ENCODE measurements around the gene IGSF21.

Gene IGSF21

DNA sequence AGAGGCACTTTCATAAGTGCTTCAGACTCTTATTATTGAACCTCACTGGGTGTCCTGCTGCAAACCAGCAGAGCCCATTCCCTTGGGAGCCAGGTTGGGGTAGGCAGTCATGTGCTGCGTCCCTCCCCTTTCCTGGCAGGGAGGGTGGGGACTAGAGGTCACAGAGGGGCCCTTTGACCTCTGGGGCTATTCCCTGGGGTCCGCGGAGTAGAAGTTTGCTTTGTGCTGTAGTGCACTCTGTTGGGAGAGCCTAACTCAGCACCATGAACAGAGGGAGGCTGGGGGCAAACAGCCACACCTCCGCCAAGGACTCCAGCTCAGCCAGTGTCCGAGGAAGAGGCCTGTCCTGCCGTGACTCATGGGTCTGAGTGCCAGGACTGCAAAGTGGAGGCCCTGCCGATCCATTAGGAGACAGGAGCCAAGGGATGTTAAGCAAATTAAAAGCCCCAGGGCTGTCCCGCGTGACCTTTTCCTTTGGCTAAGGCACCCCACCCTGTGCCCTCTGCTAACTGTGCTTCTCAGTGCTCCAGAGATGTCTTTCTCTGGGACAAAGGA, 3.0 kb upstream of the IGSF21 start:
- H3K79me2 ChIP-seq (ENCODE audit: control insufficient read depth, low read length), result no peaks in the 10 kb centered on the region
- H3K9me2 ChIP-seq (replicated peaks; ENCODE audit: control insufficient read depth, low read length), result no peaks in the 10 kb centered on the region
- H3K4me1 ChIP-seq (ENCODE audit: control insufficient read depth, low read length), result no peaks in the 10 kb centered on the region
- no peaks in the 10 kb centered on the region for H3F3A ChIP-seq (ENCODE audit: control insufficient read depth, insufficient read depth)
- no peaks in the 10 kb centered on the region for H3K27me3 ChIP-seq (ENCODE audit: control insufficient read depth, low read length)
- no peaks in the 10 kb centered on the region for H3K36me3 ChIP-seq (ENCODE audit: control insufficient read depth, low read length)
- no peak overlapping the region for H3K4me3 ChIP-seq (ENCODE audit: low read length)
- H3K4me2 ChIP-seq (ENCODE audit: low read length), result no peak overlapping the region
- H4K20me1 ChIP-seq (ENCODE audit: control insufficient read depth, insufficient read depth, low read depth, low read length), result no peaks in the 10 kb centered on the region
- H3K9me3 ChIP-seq (ENCODE audit: control insufficient read depth, insufficient read depth, low read length), result no peaks in the 10 kb centered on the region
- TF ChIP-seq, protein P1, sequence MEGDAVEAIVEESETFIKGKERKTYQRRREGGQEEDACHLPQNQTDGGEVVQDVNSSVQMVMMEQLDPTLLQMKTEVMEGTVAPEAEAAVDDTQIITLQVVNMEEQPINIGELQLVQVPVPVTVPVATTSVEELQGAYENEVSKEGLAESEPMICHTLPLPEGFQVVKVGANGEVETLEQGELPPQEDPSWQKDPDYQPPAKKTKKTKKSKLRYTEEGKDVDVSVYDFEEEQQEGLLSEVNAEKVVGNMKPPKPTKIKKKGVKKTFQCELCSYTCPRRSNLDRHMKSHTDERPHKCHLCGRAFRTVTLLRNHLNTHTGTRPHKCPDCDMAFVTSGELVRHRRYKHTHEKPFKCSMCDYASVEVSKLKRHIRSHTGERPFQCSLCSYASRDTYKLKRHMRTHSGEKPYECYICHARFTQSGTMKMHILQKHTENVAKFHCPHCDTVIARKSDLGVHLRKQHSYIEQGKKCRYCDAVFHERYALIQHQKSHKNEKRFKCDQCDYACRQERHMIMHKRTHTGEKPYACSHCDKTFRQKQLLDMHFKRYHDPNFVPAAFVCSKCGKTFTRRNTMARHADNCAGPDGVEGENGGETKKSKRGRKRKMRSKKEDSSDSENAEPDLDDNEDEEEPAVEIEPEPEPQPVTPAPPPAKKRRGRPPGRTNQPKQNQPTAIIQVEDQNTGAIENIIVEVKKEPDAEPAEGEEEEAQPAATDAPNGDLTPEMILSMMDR (IDR thresholded peaks at IDR 0.05; ENCODE audit: low read depth, low read length, poor library complexity, severe bottlenecking), result no peak
- TF ChIP-seq EZH2phosphoT487 (IDR thresholded peaks at IDR 0.05; ENCODE audit: borderline replicate concordance, low read length), result no peak
- no peak overlapping the region for H3K27ac ChIP-seq (ENCODE audit: low read depth, low read length)

DNA sequence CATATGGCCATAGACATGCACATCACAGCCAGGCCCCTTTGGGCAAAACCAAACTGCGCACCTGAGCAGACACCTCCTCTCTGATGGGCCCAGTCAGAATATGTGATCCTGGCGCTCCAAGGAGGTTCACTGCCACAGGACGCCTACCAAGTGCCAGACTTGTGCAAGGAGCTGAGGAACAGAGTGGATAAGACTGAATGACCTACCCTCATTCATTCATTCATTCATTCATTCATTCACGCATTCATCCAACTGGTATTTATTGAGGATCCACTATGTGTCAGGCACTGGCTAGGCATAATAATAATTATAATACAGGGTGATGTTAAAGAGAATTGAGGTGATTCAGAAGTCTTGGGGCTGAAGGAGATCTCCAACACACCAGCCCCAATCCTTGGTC, 2.4 kb upstream of the IGSF21 start:
- no peaks in the 10 kb centered on the region for H3K4me1 ChIP-seq (ENCODE audit: control insufficient read depth, low read length)
- no peaks in the 10 kb centered on the region for H3K9me3 ChIP-seq (ENCODE audit: control insufficient read depth, insufficient read depth, low read length)
- H3F3A ChIP-seq (ENCODE audit: control insufficient read depth, insufficient read depth), result no peaks in the 10 kb centered on the region
- no peaks in the 10 kb centered on the region for H4K20me1 ChIP-seq (ENCODE audit: control insufficient read depth, insufficient read depth, low read depth, low read length)
- H3K36me3 ChIP-seq (ENCODE audit: control insufficient read depth, low read length), result no peaks in the 10 kb centered on the region
- no peak overlapping the region for H3K4me2 ChIP-seq (ENCODE audit: low read length)
- H3K79me2 ChIP-seq (ENCODE audit: control insufficient read depth, low read length), result no peaks in the 10 kb centered on the region
- no peaks in the 10 kb centered on the region for H3K27me3 ChIP-seq (ENCODE audit: control insufficient read depth, low read length)
- H3K9me2 ChIP-seq (replicated peaks; ENCODE audit: control insufficient read depth, low read length), result no peaks in the 10 kb centered on the region
- no peak overlapping the region for H3K27ac ChIP-seq (ENCODE audit: low read depth, low read length)
- TF ChIP-seq EZH2phosphoT487 (IDR thresholded peaks at IDR 0.05; ENCODE audit: borderline replicate concordance, low read length), result no peak
- TF ChIP-seq, protein P1 (IDR thresholded peaks at IDR 0.05; ENCODE audit: low read depth, low read length, poor library complexity, severe bottlenecking), result no peak
- H3K4me3 ChIP-seq (ENCODE audit: low read length), result no peak overlapping the region

DNA sequence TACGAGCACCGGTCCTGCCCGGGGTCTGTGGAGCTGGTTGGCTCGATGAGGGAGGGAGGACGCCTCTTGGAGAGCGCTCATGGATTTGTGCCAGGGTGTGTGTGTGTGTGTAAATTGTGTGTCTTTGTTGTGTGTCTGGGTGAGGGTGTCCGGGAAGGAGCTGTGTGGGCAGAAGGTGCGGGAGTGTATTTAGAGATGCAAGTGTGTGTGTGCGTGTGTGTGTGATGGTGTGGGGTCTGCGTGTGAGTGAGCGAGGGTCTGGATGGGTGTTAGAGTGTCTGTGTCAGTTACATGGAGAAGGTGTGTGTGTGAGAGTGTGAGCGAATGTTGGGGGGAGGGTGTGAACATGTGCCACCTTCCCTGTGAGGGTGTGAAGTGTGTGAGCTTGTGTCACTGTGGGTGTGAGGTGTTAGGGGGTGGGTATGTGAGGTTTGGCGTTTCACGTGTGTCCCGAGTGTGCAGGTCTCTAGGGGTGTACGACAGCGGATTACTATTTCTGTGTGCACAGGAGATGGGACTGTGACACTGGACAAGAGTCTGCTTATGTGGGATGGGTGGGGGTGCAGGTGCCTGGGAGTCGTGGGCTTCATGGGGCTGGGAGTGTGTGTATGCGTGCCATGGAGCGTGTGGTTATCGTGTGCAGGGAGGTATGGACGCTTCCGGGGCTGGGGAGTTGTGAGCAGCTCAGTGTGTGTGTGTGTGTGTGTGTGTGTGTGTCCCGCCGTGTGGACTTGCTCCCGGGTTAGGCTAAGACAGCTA, 880 bp downstream of the IGSF21 start:
- Histone ChIP-seq H3K36me3 (ENCODE audit: control insufficient read depth, low read length) (no peaks in the 10 kb centered on the region), H3K4me2 (ENCODE audit: low read length) (no peak overlapping the region), H3K79me2 (ENCODE audit: control insufficient read depth, low read length) (no peaks in the 10 kb centered on the region), H3F3A (ENCODE audit: control insufficient read depth, insufficient read depth) (no peaks in the 10 kb centered on the region), H3K9me3 (ENCODE audit: control insufficient read depth, insufficient read depth, low read length) (no peaks in the 10 kb centered on the region), H3K4me3 (ENCODE audit: low read length) (no peak overlapping the region), H3K27ac (ENCODE audit: low read depth, low read length) (no peak overlapping the region), H4K20me1 (ENCODE audit: control insufficient read depth, insufficient read depth, low read depth, low read length) (no peaks in the 10 kb centered on the region), H3K27me3 (ENCODE audit: control insufficient read depth, low read length) (no peaks in the 10 kb centered on the region; the same call in 1 of the 2 replicates), H3K9me2 (replicated peaks; ENCODE audit: control insufficient read depth, low read length) (no peaks in the 10 kb centered on the region), H3K4me1 (ENCODE audit: control insufficient read depth, low read length) (no peaks in the 10 kb centered on the region)
- TF ChIP-seq, protein P1 (IDR thresholded peaks at IDR 0.05; ENCODE audit: low read depth, low read length, poor library complexity, severe bottlenecking), result no peak
- no peak for TF ChIP-seq EZH2phosphoT487 (IDR thresholded peaks at IDR 0.05; ENCODE audit: borderline replicate concordance, low read length)
